ENCODE results near the gene TMEM63B. TPM values are rescaled to one million over a fixed set of nuclear protein-coding genes. Genes with fewer than 3 reads are reported as not detected.

Gene TMEM63B
- total and polyA plus RNA-seq, 9 of the 15 experiments (the other 6 are each of a cell fraction or from before 2014, with no cell fraction given), result 0.14 to 39.4 (median 14.4) TPM

DNA sequence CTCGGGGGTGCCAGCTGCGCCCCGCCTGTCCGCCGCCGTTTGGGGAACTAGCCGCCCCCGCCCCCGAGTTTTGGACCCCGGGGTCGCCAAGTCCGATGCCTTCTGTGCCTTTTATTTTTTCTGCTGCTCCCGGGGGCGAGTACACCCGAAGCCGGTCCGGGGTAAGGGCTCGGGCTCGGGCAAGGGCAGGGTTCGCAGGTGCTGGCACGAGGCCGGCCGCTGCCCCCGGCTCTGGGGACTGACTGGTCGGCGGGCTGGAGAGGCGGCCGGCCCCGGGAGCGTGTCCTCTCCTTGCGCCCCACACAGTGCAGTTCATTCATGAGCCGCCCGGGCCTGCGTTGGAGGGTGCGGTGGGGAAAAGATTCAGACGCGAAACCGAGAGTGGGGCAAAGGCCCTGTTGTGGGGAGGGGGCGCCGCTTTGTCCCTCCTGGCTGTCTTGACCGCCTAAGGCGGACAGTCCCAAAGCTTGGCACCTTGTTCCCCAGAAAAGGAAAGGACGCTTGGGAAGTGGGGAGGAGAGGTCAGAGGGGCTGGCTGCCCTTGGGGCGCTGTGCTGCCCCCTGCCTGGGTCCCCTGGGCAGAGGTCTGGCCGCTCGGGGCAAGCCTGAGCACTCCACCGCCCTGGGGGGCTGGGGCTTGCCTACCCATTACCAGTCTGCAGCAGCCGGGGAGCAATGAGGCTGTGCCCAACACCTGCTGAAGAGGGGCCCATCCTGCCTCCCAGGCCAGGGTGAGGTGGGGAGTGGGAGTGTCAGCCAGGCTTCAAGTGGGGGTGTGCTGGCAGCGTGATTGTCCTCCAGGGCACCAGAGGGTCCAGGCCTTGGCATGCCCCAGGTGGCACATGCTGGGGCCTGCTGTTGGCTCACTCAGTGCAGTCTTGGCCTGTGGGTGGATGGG, 915 bp downstream of the TMEM63B start (continued):
- TF ChIP-seq, protein P1, sequence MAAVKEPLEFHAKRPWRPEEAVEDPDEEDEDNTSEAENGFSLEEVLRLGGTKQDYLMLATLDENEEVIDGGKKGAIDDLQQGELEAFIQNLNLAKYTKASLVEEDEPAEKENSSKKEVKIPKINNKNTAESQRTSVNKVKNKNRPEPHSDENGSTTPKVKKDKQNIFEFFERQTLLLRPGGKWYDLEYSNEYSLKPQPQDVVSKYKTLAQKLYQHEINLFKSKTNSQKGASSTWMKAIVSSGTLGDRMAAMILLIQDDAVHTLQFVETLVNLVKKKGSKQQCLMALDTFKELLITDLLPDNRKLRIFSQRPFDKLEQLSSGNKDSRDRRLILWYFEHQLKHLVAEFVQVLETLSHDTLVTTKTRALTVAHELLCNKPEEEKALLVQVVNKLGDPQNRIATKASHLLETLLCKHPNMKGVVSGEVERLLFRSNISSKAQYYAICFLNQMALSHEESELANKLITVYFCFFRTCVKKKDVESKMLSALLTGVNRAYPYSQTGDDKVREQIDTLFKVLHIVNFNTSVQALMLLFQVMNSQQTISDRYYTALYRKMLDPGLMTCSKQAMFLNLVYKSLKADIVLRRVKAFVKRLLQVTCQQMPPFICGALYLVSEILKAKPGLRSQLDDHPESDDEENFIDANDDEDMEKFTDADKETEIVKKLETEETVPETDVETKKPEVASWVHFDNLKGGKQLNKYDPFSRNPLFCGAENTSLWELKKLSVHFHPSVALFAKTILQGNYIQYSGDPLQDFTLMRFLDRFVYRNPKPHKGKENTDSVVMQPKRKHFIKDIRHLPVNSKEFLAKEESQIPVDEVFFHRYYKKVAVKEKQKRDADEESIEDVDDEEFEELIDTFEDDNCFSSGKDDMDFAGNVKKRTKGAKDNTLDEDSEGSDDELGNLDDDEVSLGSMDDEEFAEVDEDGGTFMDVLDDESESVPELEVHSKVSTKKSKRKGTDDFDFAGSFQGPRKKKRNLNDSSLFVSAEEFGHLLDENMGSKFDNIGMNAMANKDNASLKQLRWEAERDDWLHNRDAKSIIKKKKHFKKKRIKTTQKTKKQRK (IDR thresholded peaks at IDR 0.05; ENCODE audit: borderline replicate concordance, low read depth, low read length), result no peak
- TF ChIP-seq ARID2 (IDR thresholded peaks at IDR 0.05) (no peak), ZBTB17 (CRISPR knock-in tag; IDR thresholded peaks at IDR 0.05) (0 out of 2 replicates have a peak, but pooled peaks have one; percentile 32), ZFP36 (IDR thresholded peaks at IDR 0.05; ENCODE audit: low read depth, low read length, partially characterized antibody) (no peak), ZNF444 (CRISPR knock-in tag; IDR thresholded peaks at IDR 0.05) (no peak), KAT2B (IDR thresholded peaks at IDR 0.05; ENCODE audit: low read depth, low read length) (no peak), ZNF146 (CRISPR knock-in tag; IDR thresholded peaks at IDR 0.05; ENCODE audit: unreplicated experiment) (no peak), MBD2 (IDR thresholded peaks at IDR 0.05; ENCODE audit: borderline replicate concordance, low read depth) (no peak), TAL1 (IDR thresholded peaks at IDR 0.05) (0 out of 2 replicates have a peak, but pooled peaks have one; percentile 1)
- TF ChIP-seq, protein P2, sequence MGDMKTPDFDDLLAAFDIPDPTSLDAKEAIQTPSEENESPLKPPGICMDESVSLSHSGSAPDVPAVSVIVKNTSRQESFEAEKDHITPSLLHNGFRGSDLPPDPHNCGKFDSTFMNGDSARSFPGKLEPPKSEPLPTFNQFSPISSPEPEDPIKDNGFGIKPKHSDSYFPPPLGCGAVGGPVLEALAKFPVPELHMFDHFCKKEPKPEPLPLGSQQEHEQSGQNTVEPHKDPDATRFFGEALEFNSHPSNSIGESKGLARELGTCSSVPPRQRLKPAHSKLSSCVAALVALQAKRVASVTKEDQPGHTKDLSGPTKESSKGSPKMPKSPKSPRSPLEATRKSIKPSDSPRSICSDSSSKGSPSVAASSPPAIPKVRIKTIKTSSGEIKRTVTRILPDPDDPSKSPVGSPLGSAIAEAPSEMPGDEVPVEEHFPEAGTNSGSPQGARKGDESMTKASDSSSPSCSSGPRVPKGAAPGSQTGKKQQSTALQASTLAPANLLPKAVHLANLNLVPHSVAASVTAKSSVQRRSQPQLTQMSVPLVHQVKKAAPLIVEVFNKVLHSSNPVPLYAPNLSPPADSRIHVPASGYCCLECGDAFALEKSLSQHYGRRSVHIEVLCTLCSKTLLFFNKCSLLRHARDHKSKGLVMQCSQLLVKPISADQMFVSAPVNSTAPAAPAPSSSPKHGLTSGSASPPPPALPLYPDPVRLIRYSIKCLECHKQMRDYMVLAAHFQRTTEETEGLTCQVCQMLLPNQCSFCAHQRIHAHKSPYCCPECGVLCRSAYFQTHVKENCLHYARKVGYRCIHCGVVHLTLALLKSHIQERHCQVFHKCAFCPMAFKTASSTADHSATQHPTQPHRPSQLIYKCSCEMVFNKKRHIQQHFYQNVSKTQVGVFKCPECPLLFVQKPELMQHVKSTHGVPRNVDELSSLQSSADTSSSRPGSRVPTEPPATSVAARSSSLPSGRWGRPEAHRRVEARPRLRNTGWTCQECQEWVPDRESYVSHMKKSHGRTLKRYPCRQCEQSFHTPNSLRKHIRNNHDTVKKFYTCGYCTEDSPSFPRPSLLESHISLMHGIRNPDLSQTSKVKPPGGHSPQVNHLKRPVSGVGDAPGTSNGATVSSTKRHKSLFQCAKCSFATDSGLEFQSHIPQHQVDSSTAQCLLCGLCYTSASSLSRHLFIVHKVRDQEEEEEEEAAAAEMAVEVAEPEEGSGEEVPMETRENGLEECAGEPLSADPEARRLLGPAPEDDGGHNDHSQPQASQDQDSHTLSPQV (IDR thresholded peaks at IDR 0.05), result peak; percentile 65; the same call in 1 of the 2 replicates
- TF ChIP-seq, protein P3, sequence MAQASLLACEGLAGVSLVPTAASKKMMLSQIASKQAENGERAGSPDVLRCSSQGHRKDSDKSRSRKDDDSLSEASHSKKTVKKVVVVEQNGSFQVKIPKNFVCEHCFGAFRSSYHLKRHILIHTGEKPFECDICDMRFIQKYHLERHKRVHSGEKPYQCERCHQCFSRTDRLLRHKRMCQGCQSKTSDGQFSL (CRISPR knock-in tag; IDR thresholded peaks at IDR 0.05), result peak; percentile 64; the same call in 1 of the 2 replicates
- TF ChIP-seq, protein P3 (tag; IDR thresholded peaks at IDR 0.05), result no peak
- TF ChIP-seq, protein P4, sequence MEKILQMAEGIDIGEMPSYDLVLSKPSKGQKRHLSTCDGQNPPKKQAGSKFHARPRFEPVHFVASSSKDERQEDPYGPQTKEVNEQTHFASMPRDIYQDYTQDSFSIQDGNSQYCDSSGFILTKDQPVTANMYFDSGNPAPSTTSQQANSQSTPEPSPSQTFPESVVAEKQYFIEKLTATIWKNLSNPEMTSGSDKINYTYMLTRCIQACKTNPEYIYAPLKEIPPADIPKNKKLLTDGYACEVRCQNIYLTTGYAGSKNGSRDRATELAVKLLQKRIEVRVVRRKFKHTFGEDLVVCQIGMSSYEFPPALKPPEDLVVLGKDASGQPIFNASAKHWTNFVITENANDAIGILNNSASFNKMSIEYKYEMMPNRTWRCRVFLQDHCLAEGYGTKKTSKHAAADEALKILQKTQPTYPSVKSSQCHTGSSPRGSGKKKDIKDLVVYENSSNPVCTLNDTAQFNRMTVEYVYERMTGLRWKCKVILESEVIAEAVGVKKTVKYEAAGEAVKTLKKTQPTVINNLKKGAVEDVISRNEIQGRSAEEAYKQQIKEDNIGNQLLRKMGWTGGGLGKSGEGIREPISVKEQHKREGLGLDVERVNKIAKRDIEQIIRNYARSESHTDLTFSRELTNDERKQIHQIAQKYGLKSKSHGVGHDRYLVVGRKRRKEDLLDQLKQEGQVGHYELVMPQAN (IDR thresholded peaks at IDR 0.05; ENCODE audit: borderline replicate concordance), result no peak
- TF ChIP-seq, protein P5, sequence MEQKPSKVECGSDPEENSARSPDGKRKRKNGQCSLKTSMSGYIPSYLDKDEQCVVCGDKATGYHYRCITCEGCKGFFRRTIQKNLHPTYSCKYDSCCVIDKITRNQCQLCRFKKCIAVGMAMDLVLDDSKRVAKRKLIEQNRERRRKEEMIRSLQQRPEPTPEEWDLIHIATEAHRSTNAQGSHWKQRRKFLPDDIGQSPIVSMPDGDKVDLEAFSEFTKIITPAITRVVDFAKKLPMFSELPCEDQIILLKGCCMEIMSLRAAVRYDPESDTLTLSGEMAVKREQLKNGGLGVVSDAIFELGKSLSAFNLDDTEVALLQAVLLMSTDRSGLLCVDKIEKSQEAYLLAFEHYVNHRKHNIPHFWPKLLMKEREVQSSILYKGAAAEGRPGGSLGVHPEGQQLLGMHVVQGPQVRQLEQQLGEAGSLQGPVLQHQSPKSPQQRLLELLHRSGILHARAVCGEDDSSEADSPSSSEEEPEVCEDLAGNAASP (IDR thresholded peaks at IDR 0.05), result no peak
